Amygdala (tissue), 56 donors: Measurements from ENCODE around the gene CPLX1.

ENCODE experiments used
- DNase-seq, 56 donors: peaks; one replicate each; lab custom pipeline; 2025; lab: John Stamatoyannopoulos, UW

The CPLX1 gene

GRCh38 chr4:825971-826330 is at the start of gene CPLX1:
CPLX1 (minus strand) TSS chr4:826129; CDS start chr4:824522, 1,607 bp downstream.
- DNase-seq, result peak in 6 of 56 donors; percentile 16 to 50 (median 30)

GRCh38 chr4:874971-875817 is 49.3 kb upstream of the CPLX1 start:
- DNase-seq, result peak in 1 of 56 donors; percentile 13

GRCh38 chr4:874056-874455 is 48.1 kb upstream of the CPLX1 start:
- no peak for DNase-seq

- DNase-seq, result peak in 26 of 56 donors; percentile 5 to 78 (median 35)
These were observed 46.5 kb upstream of the CPLX1 start for GRCh38 chr4:872241-872981.

- no peak for DNase-seq
These were observed 45.6 kb upstream of the CPLX1 start for GRCh38 chr4:871484-871883.

GRCh38 chr4:870951-871350 is 45.0 kb upstream of the CPLX1 start:
- DNase-seq, result no peak

- DNase-seq, result no peak
These were observed 43.8 kb upstream of the CPLX1 start for GRCh38 chr4:869776-870175.

- no peak for DNase-seq
These were observed 42.5 kb upstream of the CPLX1 start for GRCh38 chr4:868421-868820.

- DNase-seq, result no peak
These were observed 41.8 kb upstream of the CPLX1 start for GRCh38 chr4:867526-868250.

- peak in 13 of 56 donors; percentile 11 to 46 (median 25) for DNase-seq
These were observed 40.9 kb upstream of the CPLX1 start for GRCh38 chr4:866761-867390.

- DNase-seq, result no peak
These were observed 40.3 kb upstream of the CPLX1 start for GRCh38 chr4:866068-866760.

- DNase-seq, result no peak
These were observed 39.6 kb upstream of the CPLX1 start for GRCh38 chr4:865572-865971.

GRCh38 chr4:865121-865465 is 39.2 kb upstream of the CPLX1 start:
- DNase-seq, result no peak

- DNase-seq, result no peak
These were observed 38.7 kb upstream of the CPLX1 start for GRCh38 chr4:864456-865120.

GRCh38 chr4:860561-860960 is 34.6 kb upstream of the CPLX1 start:
- DNase-seq, result no peak

- DNase-seq, result no peak
These were observed 33.6 kb upstream of the CPLX1 start for GRCh38 chr4:859496-859895.

GRCh38 chr4:858831-859451 is 33.0 kb upstream of the CPLX1 start:
- no peak for DNase-seq

- DNase-seq, result no peak
These were observed 32.1 kb upstream of the CPLX1 start for GRCh38 chr4:858041-858481.

- DNase-seq, result no peak
These were observed 31.5 kb upstream of the CPLX1 start for GRCh38 chr4:857461-857860.
